GM12801 (cell line): ENCODE measurements around the gene EIF4E3.

Source experiments
- CTCF ChIP-seq: IDR thresholded peaks from one replicate; pipeline ENCODE4 v1.5.1; 2011; ENCODE audit warnings: control low read depth; ENCODE audit not compliant: insufficient read length; ENCODE audit errors: extremely low read depth

EIF4E3 gene

GRCh38 chr3:71672807-71673206 is 52.4 kb downstream of the EIF4E3 start:
- no peak for TF ChIP-seq CTCF

- TF ChIP-seq CTCF = no peak
Observed at GRCh38 chr3:71672340-71672739, 52.9 kb downstream of the EIF4E3 start.

- no peak for TF ChIP-seq CTCF
Observed at GRCh38 chr3:71671216-71671845, 53.9 kb downstream of the EIF4E3 start.

GRCh38 chr3:71662568-71662967 is 62.6 kb downstream of the EIF4E3 start:
- TF ChIP-seq CTCF = no peak

- TF ChIP-seq CTCF = no peak
Observed at GRCh38 chr3:71662056-71662455, 63.1 kb downstream of the EIF4E3 start.

GRCh38 chr3:71659864-71660591 is 65.2 kb downstream of the EIF4E3 start:
- no peak for TF ChIP-seq CTCF

GRCh38 chr3:71657831-71658530 is 67.2 kb downstream of the EIF4E3 start:
- no peak for TF ChIP-seq CTCF
